ENCODE data around the gene RNF180.

DNA sequence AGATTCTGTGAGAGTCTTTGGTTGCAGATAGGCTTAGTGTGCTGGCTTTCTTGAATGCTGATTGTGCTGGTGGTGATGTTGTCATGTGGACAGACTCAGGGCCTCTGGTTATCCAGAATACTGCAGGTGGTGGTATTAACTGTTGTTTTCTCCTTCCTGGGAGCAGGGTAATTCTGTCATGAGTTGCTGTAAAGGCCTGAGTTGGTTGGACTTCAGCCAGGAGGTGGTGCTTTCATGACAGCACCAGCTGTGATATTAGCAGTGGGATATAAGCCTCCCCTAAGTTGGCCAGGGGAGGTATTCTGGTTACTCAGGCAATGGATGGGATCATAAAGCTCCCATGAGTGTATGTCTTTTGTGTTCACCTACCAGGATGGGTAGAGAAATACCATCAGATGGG, 16.4 kb upstream of the RNF180 start:
- TF ChIP-seq, protein P1, sequence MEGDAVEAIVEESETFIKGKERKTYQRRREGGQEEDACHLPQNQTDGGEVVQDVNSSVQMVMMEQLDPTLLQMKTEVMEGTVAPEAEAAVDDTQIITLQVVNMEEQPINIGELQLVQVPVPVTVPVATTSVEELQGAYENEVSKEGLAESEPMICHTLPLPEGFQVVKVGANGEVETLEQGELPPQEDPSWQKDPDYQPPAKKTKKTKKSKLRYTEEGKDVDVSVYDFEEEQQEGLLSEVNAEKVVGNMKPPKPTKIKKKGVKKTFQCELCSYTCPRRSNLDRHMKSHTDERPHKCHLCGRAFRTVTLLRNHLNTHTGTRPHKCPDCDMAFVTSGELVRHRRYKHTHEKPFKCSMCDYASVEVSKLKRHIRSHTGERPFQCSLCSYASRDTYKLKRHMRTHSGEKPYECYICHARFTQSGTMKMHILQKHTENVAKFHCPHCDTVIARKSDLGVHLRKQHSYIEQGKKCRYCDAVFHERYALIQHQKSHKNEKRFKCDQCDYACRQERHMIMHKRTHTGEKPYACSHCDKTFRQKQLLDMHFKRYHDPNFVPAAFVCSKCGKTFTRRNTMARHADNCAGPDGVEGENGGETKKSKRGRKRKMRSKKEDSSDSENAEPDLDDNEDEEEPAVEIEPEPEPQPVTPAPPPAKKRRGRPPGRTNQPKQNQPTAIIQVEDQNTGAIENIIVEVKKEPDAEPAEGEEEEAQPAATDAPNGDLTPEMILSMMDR (IDR thresholded peaks at IDR 0.05): no peak
- no peak for TF ChIP-seq POLR2A (IDR thresholded peaks at IDR 0.05)
